IPS DF 4.7 (cell line): ENCODE results near the gene OSTN.

ENCODE experiments used
- DNase-seq: peaks from one replicate; pipeline ENCODE4 v3.0.0-alpha.2; 2013; ENCODE audit warnings: low spot score; ENCODE audit errors: extremely low read depth

Gene OSTN

GRCh38 chr3:191306428-191306827 is 107.4 kb downstream of the OSTN start:
- no peak for DNase-seq

GRCh38 chr3:191307341-191307740 is 108.3 kb downstream of the OSTN start:
- DNase-seq = no peak

DNA sequence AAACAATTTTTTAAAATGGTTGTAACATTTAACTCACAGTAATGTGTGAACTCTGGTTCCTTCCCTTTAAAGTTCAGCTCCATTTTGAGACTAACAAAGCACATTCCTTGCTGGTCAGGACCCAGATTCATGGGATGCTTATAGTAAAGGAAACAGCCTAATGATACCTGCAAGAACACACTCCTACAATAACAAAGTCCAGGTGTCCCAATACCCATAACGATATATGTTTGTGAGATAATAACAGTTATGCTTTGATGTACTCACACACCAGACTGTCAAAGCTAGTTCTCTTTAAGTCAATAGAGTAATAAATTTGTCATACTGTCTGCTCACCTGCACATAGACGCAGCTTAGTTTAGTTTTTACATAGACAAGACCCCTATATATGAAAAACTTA is 114.3 kb downstream of the OSTN start:
- no peak for DNase-seq

GRCh38 chr3:191314109-191314728 is 115.2 kb downstream of the OSTN start:
- no peak for DNase-seq
